Measurements from ENCODE around the gene LYRM4. TPM values are rescaled to one million over a fixed set of nuclear protein-coding genes. Genes with fewer than 3 reads are reported as not detected.

LYRM4 gene
- polyA plus RNA-seq, 1 donor from 2014 or later: 29.3 TPM

GRCh38 chr6:5270093-5270680 lies 9.4 kb upstream of the LYRM4 start:
- Histone ChIP-seq H3K9ac (ENCODE audit: low read length) (no peak overlapping the region), H3K4me2 (ENCODE audit: low read length) (no peak overlapping the region), H3K79me2 (replicated peaks; ENCODE audit: insufficient read depth, low read length) (no peaks in the 10 kb centered on the region), H3F3A (ENCODE audit: insufficient read depth, low read length, poor library complexity, severe bottlenecking) (no peaks in the 10 kb centered on the region), H3K27ac (ENCODE audit: low read length) (no peak overlapping the region), H3K36me3 (ENCODE audit: insufficient read depth, low read length) (no peaks in the 10 kb centered on the region), H3K9me2 (ENCODE audit: insufficient read depth, low read length) (no peaks in the 10 kb centered on the region), H3K9me3 (ENCODE audit: low read length) (no peaks in the 10 kb centered on the region), H2AFZ (ENCODE audit: low read depth, low read length) (no peak overlapping the region), H3K27me3 (ENCODE audit: insufficient read depth, low read depth, low read length) (no peaks in the 10 kb centered on the region), H4K20me1 (ENCODE audit: insufficient read depth) (no peaks in the 10 kb centered on the region), H3K4me3 (ENCODE audit: low read length) (no peak overlapping the region)
- no peak for TF ChIP-seq CTCF (IDR thresholded peaks at IDR 0.05; ENCODE audit: poor library complexity, severe bottlenecking)
- no peak for TF ChIP-seq POLR2AphosphoS5 (IDR thresholded peaks at IDR 0.05)
- TF ChIP-seq MXI1 (conservative IDR thresholded peaks at IDR 0.05; ENCODE audit: poor library complexity, severe bottlenecking): no peak
- TF ChIP-seq TAF1 (IDR thresholded peaks at IDR 0.05; ENCODE audit: low read depth): no peak
- TF ChIP-seq REST (IDR thresholded peaks at IDR 0.05; ENCODE audit: borderline replicate concordance): no peak
- TF ChIP-seq EP300 (conservative IDR thresholded peaks at IDR 0.05; ENCODE audit: poor library complexity, severe bottlenecking): no peak
- TF ChIP-seq SMC3 (conservative IDR thresholded peaks at IDR 0.05; ENCODE audit: poor library complexity): no peak
- no peak for TF ChIP-seq RAD21 (conservative IDR thresholded peaks at IDR 0.05)
- TF ChIP-seq EZH2 (IDR thresholded peaks at IDR 0.05; ENCODE audit: borderline replicate concordance, insufficient read depth, low read length, poor library complexity, severe bottlenecking): no peak

- Histone ChIP-seq H3F3A (ENCODE audit: insufficient read depth, low read length, poor library complexity, severe bottlenecking) (no peaks in the 10 kb centered on the region), H3K9ac (ENCODE audit: low read length) (no peak overlapping the region), H3K79me2 (replicated peaks; ENCODE audit: insufficient read depth, low read length) (peaks cover 18% of the 10 kb centered on the region), H2AFZ (ENCODE audit: low read depth, low read length) (no peak overlapping the region), H3K27me3 (ENCODE audit: insufficient read depth, low read depth, low read length) (no peaks in the 10 kb centered on the region), H4K20me1 (ENCODE audit: insufficient read depth) (no peaks in the 10 kb centered on the region), H3K9me2 (ENCODE audit: insufficient read depth, low read length) (no peaks in the 10 kb centered on the region), H3K27ac (ENCODE audit: low read length) (no peak overlapping the region), H3K36me3 (ENCODE audit: insufficient read depth, low read length) (no peaks in the 10 kb centered on the region), H3K4me3 (ENCODE audit: low read length) (no peak overlapping the region), H3K9me3 (ENCODE audit: low read length) (no peaks in the 10 kb centered on the region), H3K4me2 (ENCODE audit: low read length) (no peak overlapping the region)
- no peak for TF ChIP-seq POLR2AphosphoS5 (IDR thresholded peaks at IDR 0.05)
- TF ChIP-seq MXI1 (conservative IDR thresholded peaks at IDR 0.05; ENCODE audit: poor library complexity, severe bottlenecking): no peak
- no peak for TF ChIP-seq RAD21 (conservative IDR thresholded peaks at IDR 0.05)
- TF ChIP-seq CTCF (IDR thresholded peaks at IDR 0.05; ENCODE audit: poor library complexity, severe bottlenecking): no peak
- TF ChIP-seq TAF1 (IDR thresholded peaks at IDR 0.05; ENCODE audit: low read depth): no peak
- no peak for TF ChIP-seq EZH2 (IDR thresholded peaks at IDR 0.05; ENCODE audit: borderline replicate concordance, insufficient read depth, low read length, poor library complexity, severe bottlenecking)
- no peak for TF ChIP-seq REST (IDR thresholded peaks at IDR 0.05; ENCODE audit: borderline replicate concordance)
- no peak for TF ChIP-seq EP300 (conservative IDR thresholded peaks at IDR 0.05; ENCODE audit: poor library complexity, severe bottlenecking)
- TF ChIP-seq SMC3 (conservative IDR thresholded peaks at IDR 0.05; ENCODE audit: poor library complexity): no peak
Observed at GRCh38 chr6:5266423-5266822, 5.7 kb upstream of the LYRM4 start.

Data from neural cell (in vitro differentiated cells).